ENCODE results near the gene SYT7.

SYT7 gene

GRCh38 chr11:61585115-61585514 is 4.2 kb upstream of the SYT7 start:
- 90 to 92% methylated on average over 3 of the region's 3 CpGs for whole genome bisulfite sequencing, 2 experiments
- no peak overlapping the region for H3K4me3 ChIP-seq (ENCODE audit: insufficient read depth, low read depth, low read length)
- no peaks in the 10 kb centered on the region for H3K36me3 ChIP-seq (ENCODE audit: control insufficient read depth, insufficient read depth, low read length)
- H3K4me1 ChIP-seq (ENCODE audit: control insufficient read depth, insufficient read depth, low read length), result peaks cover 22% of the 10 kb centered on the region
- peaks cover 72% of the 10 kb centered on the region for H3K27me3 ChIP-seq (ENCODE audit: control insufficient read depth, insufficient read depth, low read length, poor library complexity, severe bottlenecking)
- H3K9me3 ChIP-seq (ENCODE audit: control insufficient read depth, low read length), result no peaks in the 10 kb centered on the region
- H3K27ac ChIP-seq (ENCODE audit: insufficient read depth, low read depth, low read length, poor library complexity, severe bottlenecking), result no peak overlapping the region

- peaks cover 36% of the 10 kb centered on the region for H3K4me1 ChIP-seq (ENCODE audit: control insufficient read depth, insufficient read depth, low read length)
- H3K36me3 ChIP-seq (ENCODE audit: control insufficient read depth, insufficient read depth, low read length), result no peaks in the 10 kb centered on the region
- WGBS, 2 experiments, result 77 to 87% methylated on average over 2 of the region's 2 CpGs
- peaks cover 57% of the 10 kb centered on the region for H3K27me3 ChIP-seq (ENCODE audit: control insufficient read depth, insufficient read depth, low read length, poor library complexity, severe bottlenecking)
- no peaks in the 10 kb centered on the region for H3K9me3 ChIP-seq (ENCODE audit: control insufficient read depth, low read length)
- no peak overlapping the region for H3K4me3 ChIP-seq (ENCODE audit: insufficient read depth, low read depth, low read length)
- H3K27ac ChIP-seq (ENCODE audit: insufficient read depth, low read depth, low read length, poor library complexity, severe bottlenecking), result no peak overlapping the region
These were observed 1.1 kb upstream of the SYT7 start for GRCh38 chr11:61581931-61582330.

GRCh38 chr11:61580271-61580888 is 496 bp downstream of the SYT7 start:
- Histone ChIP-seq H3K27me3 (ENCODE audit: control insufficient read depth, insufficient read depth, low read length, poor library complexity, severe bottlenecking) (peaks cover 42% of the 10 kb centered on the region), H3K9me3 (ENCODE audit: control insufficient read depth, low read length) (no peaks in the 10 kb centered on the region), H3K36me3 (ENCODE audit: control insufficient read depth, insufficient read depth, low read length) (no peaks in the 10 kb centered on the region), H3K4me3 (ENCODE audit: insufficient read depth, low read depth, low read length) (peak overlapping the region; percentile 52), H3K4me1 (ENCODE audit: control insufficient read depth, insufficient read depth, low read length) (peaks cover 46% of the 10 kb centered on the region), H3K27ac (ENCODE audit: insufficient read depth, low read depth, low read length, poor library complexity, severe bottlenecking) (no peak overlapping the region)
- 3% methylated on average over 60 of the region's 60 CpGs for WGBS, 2 experiments

GRCh38 chr11:61579676-61580270 is 1.1 kb downstream of the SYT7 start:
- no peaks in the 10 kb centered on the region for H3K9me3 ChIP-seq (ENCODE audit: control insufficient read depth, low read length)
- H3K4me3 ChIP-seq (ENCODE audit: insufficient read depth, low read depth, low read length), result peak overlapping the region; percentile 52
- H3K27ac ChIP-seq (ENCODE audit: insufficient read depth, low read depth, low read length, poor library complexity, severe bottlenecking), result no peak overlapping the region
- H3K36me3 ChIP-seq (ENCODE audit: control insufficient read depth, insufficient read depth, low read length), result no peaks in the 10 kb centered on the region
- H3K27me3 ChIP-seq (ENCODE audit: control insufficient read depth, insufficient read depth, low read length, poor library complexity, severe bottlenecking), result peaks cover 42% of the 10 kb centered on the region
- WGBS, 2 experiments, result 13 to 14% methylated on average over 14 of the region's 14 CpGs
- peaks cover 42% of the 10 kb centered on the region for H3K4me1 ChIP-seq (ENCODE audit: control insufficient read depth, insufficient read depth, low read length)

- no peak overlapping the region for H3K27ac ChIP-seq (ENCODE audit: insufficient read depth, low read depth, low read length, poor library complexity, severe bottlenecking)
- 67 to 68% methylated on average over 15 of the region's 15 CpGs for WGBS, 2 experiments
- H3K27me3 ChIP-seq (ENCODE audit: control insufficient read depth, insufficient read depth, low read length, poor library complexity, severe bottlenecking), result peaks cover 42% of the 10 kb centered on the region
- H3K4me1 ChIP-seq (ENCODE audit: control insufficient read depth, insufficient read depth, low read length), result peaks cover 41% of the 10 kb centered on the region
- no peaks in the 10 kb centered on the region for H3K36me3 ChIP-seq (ENCODE audit: control insufficient read depth, insufficient read depth, low read length)
- H3K9me3 ChIP-seq (ENCODE audit: control insufficient read depth, low read length), result no peaks in the 10 kb centered on the region
- peak overlapping the region; percentile 52 for H3K4me3 ChIP-seq (ENCODE audit: insufficient read depth, low read depth, low read length)
These were observed 1.8 kb downstream of the SYT7 start for GRCh38 chr11:61578819-61579675.

GRCh38 chr11:61577383-61578118 is 3.3 kb downstream of the SYT7 start:
- no peak overlapping the region for H3K27ac ChIP-seq (ENCODE audit: insufficient read depth, low read depth, low read length, poor library complexity, severe bottlenecking)
- H3K36me3 ChIP-seq (ENCODE audit: control insufficient read depth, insufficient read depth, low read length), result no peaks in the 10 kb centered on the region
- peaks cover 33% of the 10 kb centered on the region for H3K27me3 ChIP-seq (ENCODE audit: control insufficient read depth, insufficient read depth, low read length, poor library complexity, severe bottlenecking)
- H3K9me3 ChIP-seq (ENCODE audit: control insufficient read depth, low read length), result no peaks in the 10 kb centered on the region
- WGBS, 2 experiments, result 45 to 48% methylated on average over 7 of the region's 7 CpGs
- peaks cover 41% of the 10 kb centered on the region for H3K4me1 ChIP-seq (ENCODE audit: control insufficient read depth, insufficient read depth, low read length)
- no peak overlapping the region for H3K4me3 ChIP-seq (ENCODE audit: insufficient read depth, low read depth, low read length)

- H3K9me3 ChIP-seq (ENCODE audit: control insufficient read depth, low read length), result no peaks in the 10 kb centered on the region
- H3K4me1 ChIP-seq (ENCODE audit: control insufficient read depth, insufficient read depth, low read length), result peaks cover 41% of the 10 kb centered on the region
- WGBS, 2 experiments, result 54 to 55% methylated on average over 20 of the region's 20 CpGs
- peaks cover 21% of the 10 kb centered on the region for H3K27me3 ChIP-seq (ENCODE audit: control insufficient read depth, insufficient read depth, low read length, poor library complexity, severe bottlenecking)
- H3K36me3 ChIP-seq (ENCODE audit: control insufficient read depth, insufficient read depth, low read length), result no peaks in the 10 kb centered on the region
- H3K27ac ChIP-seq (ENCODE audit: insufficient read depth, low read depth, low read length, poor library complexity, severe bottlenecking), result no peak overlapping the region
- no peak overlapping the region for H3K4me3 ChIP-seq (ENCODE audit: insufficient read depth, low read depth, low read length)
These were observed 4.7 kb downstream of the SYT7 start for GRCh38 chr11:61575886-61576861.

- 87 to 88% methylated on average over 14 of the region's 14 CpGs for WGBS, 2 experiments
- H3K27ac ChIP-seq (ENCODE audit: insufficient read depth, low read depth, low read length, poor library complexity, severe bottlenecking), result no peak overlapping the region
- H3K4me1 ChIP-seq (ENCODE audit: control insufficient read depth, insufficient read depth, low read length), result peaks cover 32% of the 10 kb centered on the region
- H3K4me3 ChIP-seq (ENCODE audit: insufficient read depth, low read depth, low read length), result no peak overlapping the region
- peaks cover 10% of the 10 kb centered on the region for H3K27me3 ChIP-seq (ENCODE audit: control insufficient read depth, insufficient read depth, low read length, poor library complexity, severe bottlenecking)
- H3K9me3 ChIP-seq (ENCODE audit: control insufficient read depth, low read length), result no peaks in the 10 kb centered on the region
- no peaks in the 10 kb centered on the region for H3K36me3 ChIP-seq (ENCODE audit: control insufficient read depth, insufficient read depth, low read length)
These were observed 6.3 kb downstream of the SYT7 start for GRCh38 chr11:61574611-61575010.

GRCh38 chr11:61572913-61573312 is 8.0 kb downstream of the SYT7 start:
- H3K4me3 ChIP-seq (ENCODE audit: insufficient read depth, low read depth, low read length), result no peak overlapping the region
- no peaks in the 10 kb centered on the region for H3K9me3 ChIP-seq (ENCODE audit: control insufficient read depth, low read length)
- H3K4me1 ChIP-seq (ENCODE audit: control insufficient read depth, insufficient read depth, low read length), result peaks cover 23% of the 10 kb centered on the region
- H3K27me3 ChIP-seq (ENCODE audit: control insufficient read depth, insufficient read depth, low read length, poor library complexity, severe bottlenecking), result peaks cover 14% of the 10 kb centered on the region
- WGBS, 2 experiments, result 82 to 89% methylated on average over 5 of the region's 5 CpGs
- no peaks in the 10 kb centered on the region for H3K36me3 ChIP-seq (ENCODE audit: control insufficient read depth, insufficient read depth, low read length)
- no peak overlapping the region for H3K27ac ChIP-seq (ENCODE audit: insufficient read depth, low read depth, low read length, poor library complexity, severe bottlenecking)

Data from ectodermal cell (in vitro differentiated cells).